Cerebellar nuclear complex (tissue), 1 donor: ENCODE data around the gene P2RY8.
"Not testable (repeated sequence)": the region's sequence is repeated elsewhere in the genome, so short reads cannot be mapped to it uniquely, and the experiment has no call there.

Experiments
- DNase-seq, 2 experiments: peaks; one replicate each; lab custom pipeline; 2025; lab: John Stamatoyannopoulos, UW

The P2RY8 gene

GRCh38 chrX:1537031-1537715 lies at the start of gene P2RY8:
Gene P2RY8 (minus strand): TSS chrX:1537185. CDS start chrX:1466558, 70,627 bp downstream.
- no peak for DNase-seq

- no peak for DNase-seq
These were observed 47.4 kb upstream of the P2RY8 start for GRCh38 chrX:1584237-1585011.

GRCh38 chrX:1582686-1583437 lies 45.9 kb upstream of the P2RY8 start:
- DNase-seq: no peak

- DNase-seq: no peak
These were observed 44.1 kb upstream of the P2RY8 start for GRCh38 chrX:1581132-1581531.

GRCh38 chrX:1578511-1579173 lies 41.7 kb upstream of the P2RY8 start:
- DNase-seq: no peak

GRCh38 chrX:1577845-1578244 lies 40.9 kb upstream of the P2RY8 start:
- DNase-seq: no peak

GRCh38 chrX:1576201-1576992 lies 39.4 kb upstream of the P2RY8 start:
- DNase-seq: no peak

- not testable (repeated sequence) for DNase-seq
These were observed 37.2 kb upstream of the P2RY8 start for GRCh38 chrX:1574181-1574580.

GRCh38 chrX:1564750-1565683 lies 28.0 kb upstream of the P2RY8 start:
- no peak for DNase-seq

- not testable (repeated sequence) for DNase-seq
These were observed 27.1 kb upstream of the P2RY8 start for GRCh38 chrX:1564077-1564476.

GRCh38 chrX:1561164-1561563 lies 24.2 kb upstream of the P2RY8 start:
- DNase-seq: no peak

GRCh38 chrX:1558761-1559468 lies 21.9 kb upstream of the P2RY8 start:
- no peak for DNase-seq

GRCh38 chrX:1557442-1557841 lies 20.5 kb upstream of the P2RY8 start:
- not testable (repeated sequence) for DNase-seq

- DNase-seq: no peak
These were observed 18.4 kb upstream of the P2RY8 start for GRCh38 chrX:1555370-1555769.

- DNase-seq: no peak
These were observed 17.7 kb upstream of the P2RY8 start for GRCh38 chrX:1554469-1555210.

- DNase-seq: no peak
These were observed 15.1 kb upstream of the P2RY8 start for GRCh38 chrX:1551959-1552546.

- DNase-seq: no peak
These were observed 9.8 kb upstream of the P2RY8 start for GRCh38 chrX:1546691-1547251.

- no peak for DNase-seq
These were observed 8.9 kb upstream of the P2RY8 start for GRCh38 chrX:1545776-1546408.
